ENCODE measurements around the gene ETV6. TPM values are rescaled to one million over a fixed set of nuclear protein-coding genes. Genes with fewer than 3 reads are reported as not detected.

ETV6 gene
- total and polyA plus RNA-seq, 9 of the 15 experiments (the other 6 are each of a cell fraction or from before 2014, with no cell fraction given): 0.81 to 12.7 (median 4.1) TPM

DNA sequence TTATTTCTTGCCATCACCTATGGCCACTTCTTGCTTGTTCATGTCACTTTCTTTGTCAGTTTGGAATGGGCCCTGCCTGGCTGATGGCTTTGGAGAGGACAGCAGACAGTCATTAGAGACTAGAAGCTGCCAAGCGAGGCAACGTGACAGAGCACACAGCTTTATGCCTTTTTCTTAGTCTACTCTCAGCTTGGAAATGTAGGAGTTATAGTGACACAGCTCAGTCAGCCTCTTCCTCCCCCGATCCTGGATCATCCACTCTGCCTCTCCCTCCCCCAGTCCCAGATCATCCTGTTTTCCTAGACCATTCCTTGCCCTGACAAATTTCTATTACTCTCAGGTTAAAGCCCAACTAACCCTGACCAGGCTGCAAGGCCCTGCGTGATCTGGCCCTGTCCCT lies 26.6 kb downstream of the ETV6 start:
- ATAC-seq: no peak
- CTCF ChIA-PET (ENCODE audit: low intra/inter-chr PET ratio): no interaction called here
- no peak for TF ChIP-seq TOE1 (IDR thresholded peaks at IDR 0.05; ENCODE audit: borderline replicate concordance)
- no peak for TF ChIP-seq TOE1 (CRISPR knock-in tag; IDR thresholded peaks at IDR 0.05; ENCODE audit: borderline replicate concordance, low read depth)
- TF ChIP-seq STAT5B (CRISPR knock-in tag; IDR thresholded peaks at IDR 0.05): no peak
- no peak for TF ChIP-seq HNRNPK (IDR thresholded peaks at IDR 0.05; ENCODE audit: low read depth, low read length, poor library complexity, severe bottlenecking)
- TF ChIP-seq, protein P1, sequence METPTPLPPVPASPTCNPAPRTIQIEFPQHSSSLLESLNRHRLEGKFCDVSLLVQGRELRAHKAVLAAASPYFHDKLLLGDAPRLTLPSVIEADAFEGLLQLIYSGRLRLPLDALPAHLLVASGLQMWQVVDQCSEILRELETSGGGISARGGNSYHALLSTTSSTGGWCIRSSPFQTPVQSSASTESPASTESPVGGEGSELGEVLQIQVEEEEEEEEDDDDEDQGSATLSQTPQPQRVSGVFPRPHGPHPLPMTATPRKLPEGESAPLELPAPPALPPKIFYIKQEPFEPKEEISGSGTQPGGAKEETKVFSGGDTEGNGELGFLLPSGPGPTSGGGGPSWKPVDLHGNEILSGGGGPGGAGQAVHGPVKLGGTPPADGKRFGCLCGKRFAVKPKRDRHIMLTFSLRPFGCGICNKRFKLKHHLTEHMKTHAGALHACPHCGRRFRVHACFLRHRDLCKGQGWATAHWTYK (CRISPR knock-in tag; IDR thresholded peaks at IDR 0.05): no peak
- TF ChIP-seq, protein P2, sequence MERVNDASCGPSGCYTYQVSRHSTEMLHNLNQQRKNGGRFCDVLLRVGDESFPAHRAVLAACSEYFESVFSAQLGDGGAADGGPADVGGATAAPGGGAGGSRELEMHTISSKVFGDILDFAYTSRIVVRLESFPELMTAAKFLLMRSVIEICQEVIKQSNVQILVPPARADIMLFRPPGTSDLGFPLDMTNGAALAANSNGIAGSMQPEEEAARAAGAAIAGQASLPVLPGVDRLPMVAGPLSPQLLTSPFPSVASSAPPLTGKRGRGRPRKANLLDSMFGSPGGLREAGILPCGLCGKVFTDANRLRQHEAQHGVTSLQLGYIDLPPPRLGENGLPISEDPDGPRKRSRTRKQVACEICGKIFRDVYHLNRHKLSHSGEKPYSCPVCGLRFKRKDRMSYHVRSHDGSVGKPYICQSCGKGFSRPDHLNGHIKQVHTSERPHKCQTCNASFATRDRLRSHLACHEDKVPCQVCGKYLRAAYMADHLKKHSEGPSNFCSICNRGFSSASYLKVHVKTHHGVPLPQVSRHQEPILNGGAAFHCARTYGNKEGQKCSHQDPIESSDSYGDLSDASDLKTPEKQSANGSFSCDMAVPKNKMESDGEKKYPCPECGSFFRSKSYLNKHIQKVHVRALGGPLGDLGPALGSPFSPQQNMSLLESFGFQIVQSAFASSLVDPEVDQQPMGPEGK (CRISPR knock-in tag; IDR thresholded peaks at IDR 0.05; ENCODE audit: borderline replicate concordance): no peak
- TF ChIP-seq, protein P3, sequence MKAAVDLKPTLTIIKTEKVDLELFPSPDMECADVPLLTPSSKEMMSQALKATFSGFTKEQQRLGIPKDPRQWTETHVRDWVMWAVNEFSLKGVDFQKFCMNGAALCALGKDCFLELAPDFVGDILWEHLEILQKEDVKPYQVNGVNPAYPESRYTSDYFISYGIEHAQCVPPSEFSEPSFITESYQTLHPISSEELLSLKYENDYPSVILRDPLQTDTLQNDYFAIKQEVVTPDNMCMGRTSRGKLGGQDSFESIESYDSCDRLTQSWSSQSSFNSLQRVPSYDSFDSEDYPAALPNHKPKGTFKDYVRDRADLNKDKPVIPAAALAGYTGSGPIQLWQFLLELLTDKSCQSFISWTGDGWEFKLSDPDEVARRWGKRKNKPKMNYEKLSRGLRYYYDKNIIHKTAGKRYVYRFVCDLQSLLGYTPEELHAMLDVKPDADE (conservative IDR thresholded peaks at IDR 0.05; ENCODE audit: control insufficient read depth, low read depth, low read length): no peak
- TF ChIP-seq BRD9 (IDR thresholded peaks at IDR 0.05; ENCODE audit: low read depth, partially characterized antibody): no peak
- TF ChIP-seq, protein P4, sequence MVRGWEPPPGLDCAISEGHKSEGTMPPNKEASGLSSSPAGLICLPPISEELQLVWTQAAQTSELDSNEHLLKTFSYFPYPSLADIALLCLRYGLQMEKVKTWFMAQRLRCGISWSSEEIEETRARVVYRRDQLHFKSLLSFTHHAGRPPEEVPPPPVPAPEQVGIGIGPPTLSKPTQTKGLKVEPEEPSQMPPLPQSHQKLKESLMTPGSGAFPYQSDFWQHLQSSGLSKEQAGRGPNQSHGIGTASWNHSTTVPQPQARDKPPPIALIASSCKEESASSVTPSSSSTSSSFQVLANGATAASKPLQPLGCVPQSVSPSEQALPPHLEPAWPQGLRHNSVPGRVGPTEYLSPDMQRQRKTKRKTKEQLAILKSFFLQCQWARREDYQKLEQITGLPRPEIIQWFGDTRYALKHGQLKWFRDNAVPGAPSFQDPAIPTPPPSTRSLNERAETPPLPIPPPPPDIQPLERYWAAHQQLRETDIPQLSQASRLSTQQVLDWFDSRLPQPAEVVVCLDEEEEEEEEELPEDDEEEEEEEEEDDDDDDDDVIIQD (CRISPR knock-in tag; IDR thresholded peaks at IDR 0.05): no peak
- no peak for TF ChIP-seq NFE2L1 (tag; IDR thresholded peaks at IDR 0.05; ENCODE audit: borderline replicate concordance, low read depth)
- TF ChIP-seq, protein P5, sequence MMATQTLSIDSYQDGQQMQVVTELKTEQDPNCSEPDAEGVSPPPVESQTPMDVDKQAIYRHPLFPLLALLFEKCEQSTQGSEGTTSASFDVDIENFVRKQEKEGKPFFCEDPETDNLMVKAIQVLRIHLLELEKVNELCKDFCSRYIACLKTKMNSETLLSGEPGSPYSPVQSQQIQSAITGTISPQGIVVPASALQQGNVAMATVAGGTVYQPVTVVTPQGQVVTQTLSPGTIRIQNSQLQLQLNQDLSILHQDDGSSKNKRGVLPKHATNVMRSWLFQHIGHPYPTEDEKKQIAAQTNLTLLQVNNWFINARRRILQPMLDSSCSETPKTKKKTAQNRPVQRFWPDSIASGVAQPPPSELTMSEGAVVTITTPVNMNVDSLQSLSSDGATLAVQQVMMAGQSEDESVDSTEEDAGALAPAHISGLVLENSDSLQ (IDR thresholded peaks at IDR 0.05): no peak
- TF ChIP-seq, protein P6, sequence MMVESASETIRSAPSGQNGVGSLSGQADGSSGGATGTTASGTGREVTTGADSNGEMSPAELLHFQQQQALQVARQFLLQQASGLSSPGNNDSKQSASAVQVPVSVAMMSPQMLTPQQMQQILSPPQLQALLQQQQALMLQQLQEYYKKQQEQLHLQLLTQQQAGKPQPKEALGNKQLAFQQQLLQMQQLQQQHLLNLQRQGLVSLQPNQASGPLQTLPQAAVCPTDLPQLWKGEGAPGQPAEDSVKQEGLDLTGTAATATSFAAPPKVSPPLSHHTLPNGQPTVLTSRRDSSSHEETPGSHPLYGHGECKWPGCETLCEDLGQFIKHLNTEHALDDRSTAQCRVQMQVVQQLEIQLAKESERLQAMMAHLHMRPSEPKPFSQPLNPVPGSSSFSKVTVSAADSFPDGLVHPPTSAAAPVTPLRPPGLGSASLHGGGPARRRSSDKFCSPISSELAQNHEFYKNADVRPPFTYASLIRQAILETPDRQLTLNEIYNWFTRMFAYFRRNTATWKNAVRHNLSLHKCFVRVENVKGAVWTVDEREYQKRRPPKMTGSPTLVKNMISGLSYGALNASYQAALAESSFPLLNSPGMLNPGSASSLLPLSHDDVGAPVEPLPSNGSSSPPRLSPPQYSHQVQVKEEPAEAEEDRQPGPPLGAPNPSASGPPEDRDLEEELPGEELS (CRISPR knock-in tag; IDR thresholded peaks at IDR 0.05; ENCODE audit: borderline replicate concordance): no peak

More for the DNA sequence above, 26.6 kb downstream of the ETV6 start:
- Histone ChIP-seq H3K9me1 (ENCODE audit: control insufficient read depth, insufficient read depth, low read length) (no peaks in the 10 kb centered on the region), H3K9me3 (replicated peaks; ENCODE audit: control insufficient read depth, insufficient read depth, low read depth, low read length) (no peaks in the 10 kb centered on the region), H3K79me2 (ENCODE audit: control insufficient read depth, insufficient read depth, low read length) (no peaks in the 10 kb centered on the region; the same call in 1 of the 3 replicates), H3K4me3 (no peak overlapping the region), H3K4me2 (ENCODE audit: insufficient read depth, low read length) (no peak overlapping the region), H3K36me3 (ENCODE audit: control insufficient read depth, insufficient read depth, low read length) (no peaks in the 10 kb centered on the region), H3K9ac (ENCODE audit: insufficient read depth in 1 of 2, low read depth in 2 of 2, low read length in 2 of 2) (no peak overlapping the region), H4K20me1 (replicated peaks; ENCODE audit: control insufficient read depth, insufficient read depth, low read length) (peaks cover 5% of the 10 kb centered on the region), H3K27ac (ENCODE audit: extremely low read depth, low read depth, low read length) (no peak overlapping the region), H2AFZ (ENCODE audit: low read depth, low read length) (no peak overlapping the region), H3K4me1 (replicated peaks in 1 of 2; ENCODE audit: control insufficient read depth in 2 of 2, insufficient read depth in 2 of 2, low read length in 2 of 2) (no peaks in the 10 kb centered on the region; a peak in 1 of 5 replicates), H3K27me3 (ENCODE audit: control insufficient read depth in 2 of 2, insufficient read depth in 2 of 2, low read length in 2 of 2) (no peaks in the 10 kb centered on the region)
- WGBS (ENCODE audit: insufficient coverage, low coverage, missing lambda C conversion rate): 75% methylated on average over 2 of the region's 4 CpGs
- no peak for FAIRE-seq
- POLR2A ChIA-PET: no interaction called here
- in situ Hi-C loops (cut with MboI): no loop called here
- BruUV-seq (replicated peaks): no TSS peak
- intact Hi-C loops (cut with micrococcal nuclease): no loop called here
- no peak for DNase-seq (ENCODE audit: extremely low read depth in 1 of 4, low spot score in 3 of 4)
